ENCODE measurements around the gene GLI3. TPM values are rescaled to one million over a fixed set of nuclear protein-coding genes. Genes with fewer than 3 reads are reported as not detected.

The GLI3 gene
- total RNA-seq, 1 experiment from 2014 or later, result 23.1 TPM

GRCh38 chr7:41974870-41975557 lies 262.0 kb downstream of the GLI3 start:
- Mint-ChIP-seq H3K4me3 (ENCODE audit: unreplicated experiment) (peak overlapping the region; percentile 6), H3K27me3 (ENCODE audit: insufficient read depth, unreplicated experiment) (no peaks in the 10 kb centered on the region), H3K9me3 (ENCODE audit: unreplicated experiment) (no peaks in the 10 kb centered on the region), H3K36me3 (ENCODE audit: insufficient read depth, unreplicated experiment) (peaks cover 43% of the 10 kb centered on the region), H3K4me1 (ENCODE audit: insufficient read depth, unreplicated experiment) (peaks cover 39% of the 10 kb centered on the region), H3K27ac (ENCODE audit: low read depth, unreplicated experiment) (peak overlapping the region; percentile 82)
- ChIA-PET CTCF (interaction anchor here (0.6 to 9.6 kb wide), 13 partner anchors 8 to 905 kb away, joined by 3 to 137 read pairs (median 4); partner anchors contain the start of gene GLI3), POLR2A (interaction anchor here (0.9 to 3.5 kb wide), 6 partner anchors 15 to 319 kb away, joined by 3 to 18 read pairs (median 4); no protein-coding TSS in a partner anchor)
- TF ChIP-seq CTCF (IDR thresholded peaks at IDR 0.05; ENCODE audit: unreplicated experiment), result no peak
- no peak for DNase-seq (ENCODE audit: unreplicated experiment)
- intact Hi-C loops (cut with micrococcal nuclease), result loop anchor here (1.0 kb wide), 1 partner anchor 32 kb away; no protein-coding TSS in a partner anchor
- no TSS peak for BruUV-seq (replicated peaks)

GRCh38 chr7:41973202-41973730 lies 263.7 kb downstream of the GLI3 start:
- Mint-ChIP-seq H3K36me3 (ENCODE audit: insufficient read depth, unreplicated experiment) (peaks cover 41% of the 10 kb centered on the region), H3K9me3 (ENCODE audit: unreplicated experiment) (no peaks in the 10 kb centered on the region), H3K27me3 (ENCODE audit: insufficient read depth, unreplicated experiment) (no peaks in the 10 kb centered on the region), H3K4me3 (ENCODE audit: unreplicated experiment) (no peak overlapping the region), H3K4me1 (ENCODE audit: insufficient read depth, unreplicated experiment) (peaks cover 36% of the 10 kb centered on the region), H3K27ac (ENCODE audit: low read depth, unreplicated experiment) (no peak overlapping the region)
- ChIA-PET CTCF (interaction anchor here (1.8 to 9.6 kb wide), 2 partner anchors 9 to 30 kb away, joined by 3 to 137 read pairs; no protein-coding TSS in a partner anchor), POLR2A (no interaction called here)
- no peak for TF ChIP-seq CTCF (IDR thresholded peaks at IDR 0.05; ENCODE audit: unreplicated experiment)
- BruUV-seq (replicated peaks), result no TSS peak
- intact Hi-C loops (cut with micrococcal nuclease), result no loop called here
- no peak for DNase-seq (ENCODE audit: unreplicated experiment)

GRCh38 chr7:41972776-41973175 lies 264.2 kb downstream of the GLI3 start:
- BruUV-seq (replicated peaks), result no TSS peak
- intact Hi-C loops (cut with micrococcal nuclease), result no loop called here

More at GRCh38 chr7:41972776-41973175, 264.2 kb downstream of the GLI3 start:
- Mint-ChIP-seq H3K27ac (ENCODE audit: low read depth, unreplicated experiment) (no peak overlapping the region), H3K9me3 (ENCODE audit: unreplicated experiment) (no peaks in the 10 kb centered on the region), H3K4me1 (ENCODE audit: insufficient read depth, unreplicated experiment) (peaks cover 36% of the 10 kb centered on the region), H3K4me3 (ENCODE audit: unreplicated experiment) (no peak overlapping the region), H3K36me3 (ENCODE audit: insufficient read depth, unreplicated experiment) (peaks cover 43% of the 10 kb centered on the region), H3K27me3 (ENCODE audit: insufficient read depth, unreplicated experiment) (no peaks in the 10 kb centered on the region)
- no peak for DNase-seq (ENCODE audit: unreplicated experiment)
- no peak for TF ChIP-seq CTCF (IDR thresholded peaks at IDR 0.05; ENCODE audit: unreplicated experiment)
- CTCF ChIA-PET, result interaction anchor here (9.6 kb wide), 1 partner anchor 29 kb away, joined by 137 read pairs; no protein-coding TSS in a partner anchor
- POLR2A ChIA-PET, result no interaction called here

Data from MCF 10A (cell line).